Measurements from ENCODE around the gene SLC6A12.
A peak's percentile ranks its signal among the peaks of the same experiment; 100 is the strongest.
"Not testable (repeated sequence)": the region's sequence is repeated elsewhere in the genome, so short reads cannot be mapped to it uniquely, and the experiment has no call there.

Gene SLC6A12

DNA sequence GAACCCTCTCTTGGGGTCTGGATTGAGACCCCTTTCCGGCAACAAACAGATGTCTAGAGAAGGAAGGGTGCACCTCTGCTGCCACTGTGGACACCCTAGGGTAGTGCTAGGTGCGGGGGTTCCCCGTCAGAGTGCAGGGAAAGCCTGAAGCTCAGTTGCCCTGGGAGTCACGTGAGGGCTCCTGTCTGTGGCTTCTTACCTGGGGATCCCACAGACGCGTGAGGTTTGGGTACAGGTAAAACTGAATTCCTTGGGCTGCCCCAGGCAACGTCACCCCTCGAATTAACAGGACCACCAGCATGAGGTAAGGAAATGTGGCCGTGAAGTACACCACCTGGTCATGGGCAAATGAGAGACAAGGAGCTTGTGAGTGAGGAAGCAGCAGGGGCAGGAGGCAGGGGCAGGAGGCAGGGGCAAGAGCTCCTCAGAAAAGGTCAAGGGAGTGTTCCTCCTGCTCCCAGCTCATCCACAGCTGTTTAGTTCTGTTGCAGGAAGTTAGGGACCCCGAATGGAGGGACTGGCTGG is 21.0 kb upstream of the SLC6A12 start:
- no peak for DNase-seq (ENCODE audit: low spot score)

DNA sequence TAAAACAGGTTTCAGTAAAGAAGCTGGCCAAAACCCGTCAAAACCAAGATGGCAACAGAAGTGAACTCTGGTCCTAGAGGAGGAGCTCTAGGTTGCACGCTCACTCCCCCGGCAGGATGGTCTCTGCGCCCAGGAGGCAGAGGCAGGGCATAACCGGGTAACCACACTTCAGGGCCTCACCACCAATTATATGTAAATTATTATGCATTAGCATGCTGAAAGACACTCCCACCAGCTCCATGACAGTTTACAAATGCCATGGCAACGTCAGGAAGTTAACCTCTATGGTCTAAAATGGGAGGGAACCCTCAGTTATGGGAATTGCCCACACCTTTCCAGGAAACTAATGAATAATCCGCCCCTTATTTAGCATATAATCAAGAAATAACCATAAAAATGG is 20.1 kb upstream of the SLC6A12 start:
- no peak for DNase-seq (ENCODE audit: low spot score)

DNA sequence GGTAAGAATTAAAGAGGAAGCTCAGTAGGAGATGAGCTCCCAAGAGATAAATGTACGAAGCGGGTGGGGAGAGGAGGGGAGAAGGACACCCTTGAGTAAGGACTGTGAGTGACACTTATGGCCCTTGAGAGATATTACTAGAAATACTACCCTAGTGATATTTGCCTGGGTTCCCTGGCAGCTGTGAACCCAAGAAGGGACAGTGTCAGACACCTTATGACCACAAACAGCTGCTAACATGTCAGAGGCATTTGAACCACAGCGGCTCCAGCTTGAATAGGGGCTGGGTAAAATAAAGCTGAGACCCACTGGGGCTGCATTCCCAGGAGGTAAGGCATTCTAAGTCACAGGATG is 19.6 kb upstream of the SLC6A12 start:
- no peak for DNase-seq (ENCODE audit: low spot score)

DNA sequence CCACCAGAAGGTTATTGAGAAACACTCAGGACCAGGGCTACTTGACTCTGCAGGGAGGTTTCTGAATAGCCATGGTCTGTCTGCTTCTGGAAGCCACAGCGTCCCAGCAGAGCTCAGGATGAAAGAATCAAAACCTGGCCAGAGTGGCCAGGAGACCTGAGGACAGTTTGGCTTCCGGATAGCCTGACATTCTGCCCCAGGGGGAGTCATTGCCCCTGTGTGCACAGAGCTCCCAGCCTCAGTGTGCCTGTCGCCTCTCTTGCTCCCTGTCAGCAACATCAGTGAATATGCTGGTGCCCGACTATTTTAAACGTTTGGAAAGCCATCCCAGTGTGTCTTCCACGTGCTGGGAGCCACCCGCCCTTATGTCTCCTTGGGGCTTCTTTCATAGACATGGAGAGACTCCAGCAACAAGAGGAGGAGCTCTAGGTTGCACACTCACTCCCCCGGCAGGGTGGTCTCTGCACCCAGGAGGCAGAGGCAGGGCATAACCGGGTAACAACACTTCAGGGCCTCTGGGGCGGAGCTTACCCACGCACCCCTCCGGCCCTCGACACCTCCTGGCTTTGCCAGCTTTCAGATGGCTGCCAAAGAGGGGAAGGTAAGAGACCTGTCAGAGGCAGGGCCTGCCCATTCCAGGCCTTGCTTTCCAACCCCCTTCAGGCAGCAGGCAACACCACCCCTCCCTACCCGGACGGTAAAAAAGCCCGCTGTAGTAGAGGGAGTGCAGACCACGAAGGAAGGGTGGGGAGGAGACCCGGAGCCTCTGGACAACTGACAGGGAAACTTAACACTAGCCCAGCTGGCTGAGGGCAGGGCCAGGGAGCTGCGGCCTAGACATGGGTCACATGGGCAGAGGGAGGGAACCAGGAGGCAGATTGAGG is 19.0 kb upstream of the SLC6A12 start:
- no peak for DNase-seq (ENCODE audit: low spot score)

DNA sequence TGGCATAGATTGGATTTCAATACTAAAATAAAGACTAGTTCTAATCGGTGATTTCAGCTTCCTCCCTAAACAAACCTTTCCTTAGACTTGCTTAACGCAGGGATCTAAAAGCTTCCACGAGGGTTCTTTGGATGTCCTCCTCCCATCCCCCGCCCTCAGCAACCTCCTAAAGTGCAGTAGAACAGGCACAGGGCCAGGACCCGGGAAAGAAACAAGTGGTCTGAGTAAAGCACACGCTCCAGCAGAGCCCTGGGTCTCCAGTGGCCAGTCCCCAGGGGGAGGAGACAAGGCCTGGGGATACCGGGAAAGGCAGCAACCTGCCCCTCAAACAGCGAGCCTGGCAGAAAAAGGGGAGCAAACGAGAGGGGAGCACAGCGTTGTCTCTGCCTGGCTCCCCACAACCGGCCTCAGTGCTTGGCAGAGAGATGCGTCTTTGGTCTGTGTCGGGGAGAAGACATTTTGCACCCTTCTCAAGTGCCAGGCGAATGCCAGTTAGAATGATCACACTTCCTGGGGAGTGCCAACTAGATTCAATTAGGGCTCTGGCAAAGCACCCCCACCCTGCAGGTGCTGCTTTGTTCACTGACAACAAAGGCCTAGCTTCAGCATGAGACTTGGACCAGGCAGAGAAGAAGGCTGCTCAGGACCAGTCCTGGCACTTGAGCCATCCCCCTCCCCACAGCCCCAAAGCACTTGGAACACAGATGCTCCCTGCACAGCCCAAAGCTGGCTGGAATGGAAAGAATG is 17.1 kb upstream of the SLC6A12 start:
- DNase-seq (ENCODE audit: low spot score): peak; percentile 79

DNA sequence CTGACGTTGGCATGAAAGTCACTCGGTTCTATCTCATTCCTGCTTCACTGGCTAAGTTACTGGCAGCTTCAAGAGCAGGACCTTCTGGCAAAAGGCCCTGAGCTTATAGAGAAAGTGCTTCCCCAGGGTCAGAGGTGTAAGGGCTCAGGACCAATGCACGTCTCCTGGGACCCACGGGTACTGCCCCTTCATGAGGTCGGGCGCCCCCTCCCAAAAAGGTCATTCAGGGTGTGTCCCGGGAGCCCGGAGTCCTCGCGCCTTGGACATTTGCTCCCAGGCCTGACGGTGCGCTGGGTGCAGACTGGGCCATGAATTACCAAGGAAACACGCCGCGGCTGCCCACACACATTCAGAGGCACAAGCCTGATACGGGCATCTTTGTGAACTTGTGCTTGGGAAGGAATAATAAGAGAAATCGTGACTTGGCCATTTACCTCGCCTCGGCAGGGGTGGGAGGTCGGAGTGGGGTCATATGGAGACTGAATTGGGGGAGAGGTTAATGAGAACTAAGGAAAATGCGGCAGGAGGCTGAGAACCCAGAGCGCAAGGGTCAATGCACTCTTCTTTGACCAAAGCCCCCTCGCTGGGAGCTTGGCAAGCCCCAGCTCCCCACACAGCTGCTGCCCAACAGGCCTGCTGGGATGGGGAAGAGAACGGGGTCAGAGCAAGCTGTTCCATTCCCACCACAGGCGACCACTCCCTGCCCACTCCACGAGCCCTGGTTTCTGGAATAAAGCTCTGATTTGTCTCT is 15.7 kb upstream of the SLC6A12 start:
- peak; percentile 77 for DNase-seq (ENCODE audit: low spot score)

DNA sequence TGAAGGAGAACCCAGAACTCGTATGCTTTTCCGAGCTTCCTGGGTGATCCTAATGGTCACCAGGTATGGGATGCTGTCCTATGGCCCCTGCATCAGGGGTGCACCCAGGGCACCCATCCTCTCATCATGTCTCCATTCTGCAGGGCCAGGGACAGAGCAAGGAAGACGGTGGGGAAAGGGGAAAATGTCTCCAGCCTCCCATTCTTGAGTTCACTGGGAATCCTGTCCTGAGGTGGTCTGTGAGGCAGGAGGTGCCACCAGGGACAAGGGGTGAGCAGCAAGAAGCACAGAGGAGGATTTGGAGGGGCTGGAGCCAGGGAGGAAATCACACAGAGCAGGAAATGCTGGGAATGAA is 14.9 kb upstream of the SLC6A12 start:
- no peak for DNase-seq (ENCODE audit: low spot score)

DNA sequence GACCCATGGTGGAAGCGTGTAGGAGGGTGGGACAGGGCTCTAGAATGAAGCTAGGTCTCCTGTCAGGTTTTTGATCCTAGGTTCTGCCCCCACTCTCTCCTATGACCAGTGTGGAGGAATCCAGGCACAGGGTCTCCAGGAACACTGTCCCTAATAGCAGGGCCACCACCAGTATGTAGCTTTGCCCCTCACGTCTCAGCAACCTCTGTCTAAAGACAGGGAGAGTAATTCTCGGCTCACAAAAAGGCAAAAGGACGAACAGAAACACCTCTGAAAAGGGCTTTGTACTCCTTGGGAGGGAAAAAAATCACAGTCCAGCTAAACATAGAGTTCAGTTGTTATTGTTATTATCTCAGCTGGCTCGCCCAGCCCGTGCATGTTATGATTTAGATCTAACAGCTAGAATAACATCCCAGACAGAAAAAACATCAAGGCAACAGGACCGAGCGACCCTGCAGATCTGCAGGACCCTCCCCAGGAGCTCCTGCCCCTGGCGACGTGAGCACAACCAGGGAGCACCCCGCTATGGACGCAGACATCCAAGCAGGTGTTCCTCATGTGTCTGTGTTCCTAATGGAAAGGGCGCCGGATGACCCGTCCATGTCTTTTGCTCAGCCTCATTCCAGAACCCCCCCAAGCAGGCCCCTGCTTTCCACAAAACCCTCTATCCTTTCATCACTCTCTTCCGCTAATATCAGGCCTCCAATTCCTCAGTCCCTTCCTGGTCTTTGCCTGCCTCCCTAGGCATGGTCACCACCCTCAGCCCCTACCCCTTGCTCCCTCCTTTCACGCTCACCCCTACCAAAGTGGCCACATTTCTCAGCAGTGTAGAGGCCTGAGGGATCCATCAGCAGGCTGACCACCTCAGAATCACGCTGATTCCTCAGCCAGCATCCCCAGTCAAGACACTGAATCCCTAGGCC is 14.2 kb upstream of the SLC6A12 start:
- DNase-seq (ENCODE audit: low spot score): no peak

DNA sequence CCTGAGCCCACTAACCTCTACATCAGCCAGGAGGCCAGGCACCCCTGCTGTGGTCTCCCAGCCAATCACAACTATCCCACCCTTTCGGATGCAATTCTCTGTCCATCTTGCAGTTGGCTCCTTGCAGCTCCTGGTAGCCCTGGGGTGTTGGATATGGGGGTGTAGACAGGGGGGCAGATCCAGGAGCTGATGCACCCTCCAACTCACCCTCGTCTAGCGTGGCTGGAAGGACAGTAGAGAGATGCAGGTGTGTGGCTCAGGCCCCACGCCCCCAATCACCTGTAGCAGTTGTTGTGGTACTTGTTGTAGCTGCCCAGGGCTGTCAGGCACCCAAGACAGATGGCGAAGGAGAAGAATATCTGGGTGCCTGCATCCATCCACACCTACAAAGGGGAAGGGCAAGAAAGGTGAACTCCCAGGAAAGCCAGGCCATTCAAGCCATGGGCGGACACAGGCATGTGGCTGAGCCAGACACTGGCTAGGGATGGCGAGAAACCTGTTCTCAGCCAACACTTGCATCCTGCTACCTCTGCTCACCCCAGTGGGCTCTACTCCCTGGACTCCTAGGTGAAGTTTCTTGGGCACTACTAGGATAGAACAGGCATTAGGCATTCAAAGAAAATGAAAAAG is 13.4 kb upstream of the SLC6A12 start:
- DNase-seq (ENCODE audit: low spot score): no peak

DNA sequence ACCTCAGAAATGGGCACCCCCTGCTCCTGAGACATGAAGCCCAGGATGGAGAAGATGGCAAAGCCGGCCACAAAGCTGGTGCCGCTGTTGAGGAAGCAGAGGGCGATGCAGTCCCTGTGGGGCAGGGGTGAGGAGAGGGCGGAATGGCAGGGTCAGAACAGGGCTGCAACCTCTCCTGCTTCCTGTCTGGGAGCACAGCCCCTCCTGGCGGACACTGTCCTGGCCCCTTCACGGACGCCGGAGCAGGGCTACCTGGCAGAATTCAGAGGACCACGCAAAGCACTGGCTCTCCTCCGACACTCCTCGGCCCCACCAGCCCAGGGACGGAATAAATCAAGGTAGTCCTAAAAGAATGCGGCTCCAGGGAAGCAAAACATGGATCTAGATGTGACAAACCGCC is 12.4 kb upstream of the SLC6A12 start:
- no peak for DNase-seq (ENCODE audit: low spot score)

DNA sequence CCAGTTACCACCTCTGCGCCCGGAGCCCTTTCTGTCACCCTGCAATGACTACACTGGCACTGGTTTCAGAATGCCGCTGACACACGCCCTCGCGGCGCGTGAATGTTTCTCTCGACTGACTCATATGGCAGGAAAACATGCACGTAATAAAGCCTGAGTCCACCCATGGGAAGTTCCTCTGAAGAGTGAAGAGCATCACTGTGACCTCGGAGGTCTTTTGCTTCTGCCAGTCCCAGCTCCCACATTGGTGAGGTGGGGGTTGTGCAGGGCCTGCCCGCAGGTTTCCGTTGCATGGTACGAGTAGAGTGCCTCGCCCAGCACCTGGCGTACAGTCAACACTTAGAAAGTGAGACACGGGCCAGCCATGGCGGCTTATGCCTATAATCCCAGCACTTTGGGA is 11.1 kb upstream of the SLC6A12 start:
- no peak for DNase-seq (ENCODE audit: low spot score)

DNA sequence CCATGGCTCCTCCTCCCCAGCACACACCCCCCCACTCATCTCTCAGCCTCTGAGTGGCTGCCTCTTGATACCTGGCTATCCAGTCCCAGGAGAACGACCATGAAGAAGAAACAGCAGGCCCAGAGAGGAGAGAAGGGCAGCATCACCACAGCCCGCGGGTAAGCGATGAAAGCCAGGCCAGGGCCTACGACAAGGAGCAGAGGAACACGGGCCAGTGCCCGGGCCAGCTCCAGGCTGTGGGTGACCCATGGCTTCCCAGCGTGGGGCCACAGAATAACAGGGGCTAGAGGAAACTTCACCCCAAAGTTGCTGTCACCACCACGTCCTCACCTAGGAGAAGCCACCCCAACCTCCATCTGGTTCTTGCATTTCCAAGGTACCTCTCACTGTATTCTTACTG is 10.4 kb upstream of the SLC6A12 start:
- no peak for DNase-seq (ENCODE audit: low spot score)

DNA sequence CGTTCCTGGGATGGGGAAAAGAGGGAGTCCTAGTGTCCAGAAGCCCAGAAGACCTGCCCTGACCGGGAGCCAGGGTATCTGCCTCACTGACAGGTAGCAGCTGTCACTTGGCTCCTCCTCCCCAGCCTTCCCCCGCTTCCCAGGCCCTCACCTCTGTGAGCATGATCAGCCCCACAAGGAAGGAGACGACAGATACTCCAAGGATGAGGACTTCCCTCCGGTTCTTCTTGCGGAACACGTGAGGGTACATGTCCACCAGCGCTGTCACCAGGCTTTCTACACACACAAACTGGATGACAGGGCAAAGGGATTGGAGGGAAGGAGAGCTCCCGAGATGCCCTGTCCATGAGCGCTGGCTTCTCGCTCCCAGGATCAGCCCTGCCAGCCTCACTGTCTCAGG is 9.9 kb upstream of the SLC6A12 start:
- no peak for DNase-seq (ENCODE audit: low spot score)

DNA sequence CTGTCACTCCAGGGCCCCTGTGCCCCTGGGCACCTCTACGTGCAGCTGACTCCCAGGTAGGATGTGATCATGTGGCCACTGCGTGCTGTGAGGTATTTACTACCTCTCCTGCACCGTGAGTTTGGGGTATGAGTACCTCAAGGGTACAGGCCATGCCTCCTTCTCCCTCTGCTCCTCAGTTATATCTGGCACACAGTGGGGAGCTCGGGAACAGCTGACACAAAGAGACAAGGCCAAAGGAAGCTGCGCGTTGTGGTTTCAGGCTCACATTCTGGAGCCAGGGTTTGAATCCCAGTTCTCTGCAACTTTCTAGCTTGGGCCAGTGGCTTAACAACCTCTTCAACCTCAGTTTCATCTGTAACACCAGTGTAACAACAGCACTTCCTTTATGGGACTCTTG is 7.8 kb upstream of the SLC6A12 start:
- peak; percentile 53 for DNase-seq (ENCODE audit: low spot score)

DNA sequence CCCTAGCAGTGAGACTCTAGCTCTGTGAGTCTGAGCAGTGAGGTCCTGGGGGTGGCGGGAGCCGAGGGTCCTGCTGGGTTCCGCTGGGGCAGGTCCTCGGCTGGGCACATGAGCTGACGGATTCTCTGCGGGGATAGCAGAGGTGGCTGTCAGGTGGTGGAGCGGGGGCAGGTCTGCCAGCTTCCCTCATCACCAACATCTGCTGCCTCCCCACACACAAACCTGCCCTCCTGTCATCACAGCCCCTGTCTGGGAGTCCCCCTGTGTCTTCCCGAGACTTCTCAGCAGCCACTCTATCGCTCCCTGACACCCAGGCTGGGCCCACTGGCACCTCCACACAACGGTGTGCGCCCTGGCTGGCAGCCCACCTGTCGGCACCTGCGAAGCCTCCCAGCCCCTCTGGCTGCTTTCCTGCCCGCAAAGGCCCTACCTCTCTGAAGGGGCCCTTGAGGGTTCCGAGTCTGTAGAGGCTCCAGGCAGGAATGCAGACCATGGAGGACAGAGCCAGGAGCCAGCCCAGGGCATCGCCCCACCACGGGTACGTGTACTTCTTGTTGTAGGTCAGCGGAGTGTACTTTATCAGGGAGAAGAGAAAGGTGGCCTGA is 7.1 kb upstream of the SLC6A12 start:
- DNase-seq (ENCODE audit: low spot score): no peak

DNA sequence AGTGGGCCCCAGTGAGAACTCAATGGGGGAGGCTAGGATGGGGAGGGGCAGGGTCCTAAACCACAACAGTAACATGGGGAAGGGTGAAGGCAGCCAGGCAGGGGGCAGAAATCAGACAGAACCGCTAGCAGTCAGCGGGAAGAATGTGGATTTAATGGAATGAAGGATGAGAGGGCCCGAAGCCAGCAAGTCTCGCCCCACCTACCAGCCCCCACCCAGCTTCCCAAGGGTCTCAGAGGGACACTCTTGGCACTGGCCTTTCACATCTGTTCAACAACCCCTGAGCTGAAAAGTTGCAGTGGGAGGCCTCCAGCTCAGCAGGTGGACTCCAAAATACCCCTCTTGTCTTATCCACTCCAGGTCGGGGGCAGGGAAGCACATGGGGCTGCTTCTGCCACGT is 6.5 kb upstream of the SLC6A12 start:
- DNase-seq (ENCODE audit: low spot score): no peak

DNA sequence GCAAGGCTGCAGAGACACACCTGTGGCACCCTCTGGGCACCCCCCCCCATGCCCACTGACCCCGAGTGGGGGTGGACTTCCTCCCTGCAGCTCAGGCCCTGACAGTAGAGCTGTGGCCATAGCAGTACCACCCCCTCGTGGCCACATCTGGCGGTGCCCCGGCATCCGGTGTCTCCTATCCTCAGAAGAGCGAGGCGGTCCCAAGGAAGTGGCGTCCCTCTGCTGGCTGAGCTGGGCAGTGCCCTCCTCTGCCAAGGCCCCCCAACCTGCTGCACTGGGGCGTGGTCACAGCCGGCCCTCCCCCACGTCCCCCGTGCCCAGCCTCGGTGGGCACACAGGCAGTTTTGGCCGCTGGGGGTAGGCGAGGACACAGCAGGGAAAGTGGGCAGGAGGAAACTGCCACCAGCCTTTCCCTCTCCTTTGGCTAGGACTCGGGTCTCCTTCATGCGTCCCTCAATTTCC is 6.0 kb upstream of the SLC6A12 start:
- peak; percentile 56 for DNase-seq (ENCODE audit: low spot score)

DNA sequence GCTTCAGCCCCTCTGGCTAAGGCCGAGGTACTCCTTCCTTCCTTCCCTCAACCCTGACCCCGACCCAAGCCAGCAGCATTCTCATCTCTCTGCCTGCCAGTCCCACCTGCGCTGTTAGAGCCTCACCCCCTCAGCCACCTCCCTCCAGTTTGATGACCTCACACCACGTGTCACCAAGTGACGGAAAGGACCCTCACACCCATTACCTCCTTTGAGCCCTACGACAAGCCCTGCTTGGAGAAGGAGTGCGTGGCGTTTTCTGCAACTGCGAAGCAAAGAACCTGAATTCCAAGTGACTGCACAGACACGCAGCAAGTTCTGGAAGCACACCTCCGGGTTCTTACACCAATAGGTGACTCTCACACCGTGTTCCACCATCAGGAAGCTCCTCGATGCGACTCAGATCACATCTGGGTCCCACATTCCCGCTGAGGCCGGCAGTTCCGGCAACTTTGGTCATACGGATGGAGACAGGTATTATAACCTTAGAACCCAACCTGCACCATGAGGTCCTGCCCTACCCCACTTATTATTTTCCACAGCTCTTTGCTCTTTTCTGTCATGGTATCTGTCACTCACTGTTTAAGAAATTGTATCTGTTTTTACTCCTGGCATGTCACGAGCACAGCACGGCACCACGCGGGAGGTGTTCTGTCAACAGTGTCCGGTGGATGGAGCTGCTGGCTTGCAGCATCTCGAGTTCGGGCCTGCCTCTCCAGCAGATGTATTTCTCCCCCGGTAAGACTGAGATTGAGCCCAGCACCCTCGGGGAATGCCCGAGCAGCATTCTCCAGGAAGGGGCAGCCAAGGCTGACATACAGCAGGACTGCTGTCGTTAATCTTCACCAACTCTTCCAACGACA is 5.0 kb upstream of the SLC6A12 start:
- DNase-seq (ENCODE audit: low spot score): no peak

DNA sequence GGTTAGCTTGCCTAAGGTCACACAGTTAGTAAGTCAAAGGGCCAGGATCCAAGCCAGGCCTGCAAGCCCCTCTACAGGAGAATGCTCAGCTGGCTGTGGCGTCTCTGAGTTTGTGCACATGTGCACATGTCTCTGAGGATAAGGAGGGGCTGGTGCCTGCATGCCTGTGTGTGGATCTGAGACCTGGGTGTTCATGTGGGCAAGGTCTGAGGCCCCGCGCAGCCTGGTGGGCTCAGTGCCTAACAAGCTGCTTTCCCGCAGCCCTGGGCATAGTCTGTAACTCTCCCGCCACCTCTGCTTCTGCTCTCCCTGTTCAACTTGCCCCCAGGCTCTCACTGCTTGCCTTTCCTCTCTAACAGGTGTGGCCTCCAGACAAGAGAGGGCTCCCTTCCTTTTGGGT is 4.3 kb upstream of the SLC6A12 start:
- DNase-seq (ENCODE audit: low spot score): no peak

DNA sequence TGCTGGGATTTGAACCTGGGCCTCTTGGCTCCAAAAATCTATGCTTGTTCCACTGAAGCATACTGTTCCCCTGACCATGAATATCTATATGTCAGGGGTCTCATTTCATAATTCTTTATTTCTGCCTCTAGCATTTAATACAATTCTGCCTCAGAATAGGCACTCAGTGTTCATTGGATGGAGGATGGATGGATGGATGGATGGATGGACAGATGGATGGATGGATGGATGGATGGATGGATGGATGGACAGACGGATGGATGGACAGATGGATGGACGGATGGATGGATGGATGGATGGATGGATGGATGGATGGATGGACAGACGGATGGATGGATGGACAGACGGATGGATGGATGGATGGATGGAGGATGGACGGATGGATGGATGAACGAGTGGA is 3.1 kb upstream of the SLC6A12 start:
- not testable (repeated sequence) for DNase-seq (ENCODE audit: low spot score)

All from cerebellar cortex (tissue), 1 donor.